SK-N-MC (cell line): ENCODE results near the gene FGF1.

Source experiments
- DNase-seq: peaks from one replicate; pipeline ENCODE4 v3.0.0-alpha.2; 2011; ENCODE audit warnings: low read depth, low spot score
- H3K27ac ChIP-seq: fragments of 200-600 bp; sonication (generic); 2 replicates; pipeline ENCODE4 v1.5.1; 2016; ENCODE audit warnings: mixed run types
- H3K36me3 ChIP-seq: fragments of 200-600 bp; sonication (generic); 2 replicates; pipeline ENCODE4 v1.6.1; 2017; ENCODE audit warnings: antibody characterized with exemption, low read length, mixed read lengths; ENCODE audit not compliant: insufficient read depth
- H3K4me3 ChIP-seq: fragments of 200-600 bp; sonication (generic); 2 replicates; pipeline ENCODE4 v1.5.1; 2016
- H3K9ac ChIP-seq: fragments of 200-600 bp; sonication (generic); 2 replicates; pipeline ENCODE4 v1.8.0; 2017; ENCODE audit warnings: mixed run types, mixed read lengths; ENCODE audit not compliant: insufficient read length
- H3K9me3 ChIP-seq: fragments of 200-600 bp; sonication (generic); 2 replicates; pipeline ENCODE4 v1.6.1; 2017; ENCODE audit warnings: low read depth, mild to moderate bottlenecking, antibody characterized with exemption, low read length, moderate library complexity, mixed read lengths
- EZH2 ChIP-seq: fragments of 200-600 bp; sonication (generic); IDR thresholded peaks from one replicate; pipeline ENCODE4 v1.6.1; 2017; ENCODE audit warnings: antibody characterized with exemption
- FOXP2 ChIP-seq: optimal IDR thresholded peaks from 2 replicates; pipeline ENCODE3; 2011; ENCODE audit warnings: mild to moderate bottlenecking, moderate library complexity; ENCODE audit not compliant: insufficient read depth; ENCODE audit errors: extremely low read length, control extremely low read depth
- POLR2AphosphoS5 ChIP-seq: IDR thresholded peaks from 2 replicates; pipeline ENCODE4 v1.6.1; 2012; ENCODE audit warnings: mild to moderate bottlenecking, low read depth, low read length, borderline replicate concordance

Gene FGF1

DNA sequence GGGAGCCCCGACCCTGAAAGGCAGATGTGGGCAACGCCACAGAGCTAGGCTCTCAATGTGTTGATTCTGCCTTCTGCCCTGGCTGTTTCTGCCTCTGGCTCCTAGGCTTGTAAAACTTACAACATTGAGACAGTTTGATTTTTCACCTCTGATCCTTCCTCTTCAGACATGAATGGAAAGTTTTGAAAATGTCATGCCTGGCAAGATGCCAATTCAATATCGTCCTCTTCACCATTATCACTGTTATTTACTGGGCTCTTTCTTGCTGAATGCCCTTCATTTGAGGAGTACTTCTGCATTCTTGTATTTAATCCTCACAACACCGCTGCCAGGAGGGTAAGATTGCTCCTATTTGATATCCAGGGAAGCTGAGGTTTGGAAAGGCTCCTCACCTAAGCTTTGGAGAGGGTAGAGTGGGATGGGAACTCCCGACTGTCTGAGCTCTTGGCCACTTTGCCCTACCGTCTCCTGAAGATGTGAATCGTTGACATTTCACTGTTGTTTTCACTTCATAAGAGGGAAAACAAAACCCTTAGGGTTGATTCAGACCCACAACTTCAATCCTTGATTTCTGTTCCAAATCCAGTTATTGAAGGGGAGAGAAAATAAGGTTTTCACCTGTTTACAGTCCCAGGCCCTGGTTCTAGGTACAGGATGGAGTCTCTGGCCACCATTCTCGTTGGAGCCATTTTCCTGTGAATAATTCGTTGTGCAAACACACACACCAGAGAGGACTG, 12.7 kb upstream of the FGF1 start:
- Histone ChIP-seq H3K9me3 (no peaks in the 10 kb centered on the region), H3K36me3 (no peaks in the 10 kb centered on the region), H3K4me3 (no peak overlapping the region), H3K27ac (no peak overlapping the region), H3K9ac (no peak overlapping the region)
- TF ChIP-seq POLR2AphosphoS5 = no peak
- no peak for DNase-seq

DNA sequence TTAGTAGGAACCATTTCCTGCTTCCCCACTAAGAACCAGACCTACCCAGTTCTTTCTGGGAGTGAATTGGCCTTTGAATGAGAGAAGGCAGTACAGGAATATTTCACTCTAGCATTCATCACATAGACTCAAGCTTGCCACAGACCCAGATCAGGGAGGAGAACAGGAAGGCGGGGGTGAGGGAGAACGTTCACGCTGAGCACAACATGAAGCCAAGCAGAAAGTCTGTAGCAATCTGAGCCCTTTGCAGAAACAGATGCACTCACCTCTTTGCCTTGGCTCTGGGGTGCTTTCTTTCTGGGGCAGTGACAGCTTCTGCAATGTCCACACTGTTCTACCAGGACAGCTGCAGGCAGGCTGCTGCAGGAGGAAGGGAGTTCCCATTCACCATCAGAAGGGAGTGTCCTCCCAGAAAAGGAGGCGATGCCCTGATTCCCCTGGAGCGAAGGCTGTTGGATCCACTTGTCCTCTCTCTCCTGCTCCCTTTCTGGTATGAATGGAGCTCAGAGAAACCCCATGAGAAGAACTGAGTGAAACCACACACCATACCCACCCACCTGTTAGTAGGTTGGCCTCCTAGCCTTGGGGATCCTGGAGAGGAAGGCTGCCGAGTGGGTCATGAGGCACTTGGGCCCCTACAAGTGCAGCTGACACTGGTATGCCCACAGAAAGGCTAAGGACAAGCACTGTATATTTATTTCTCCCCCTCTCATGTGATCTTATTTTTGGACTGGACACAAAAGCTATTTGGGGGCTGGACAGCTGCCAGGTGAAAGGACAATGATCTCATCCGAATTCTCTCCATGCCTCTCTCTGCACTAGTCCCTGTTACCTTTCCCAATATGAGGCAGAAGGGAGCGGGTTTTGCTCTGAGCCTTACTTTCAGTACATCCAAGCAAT, 11.7 kb upstream of the FGF1 start:
- H3K36me3 ChIP-seq = no peaks in the 10 kb centered on the region
- no peak overlapping the region for H3K27ac ChIP-seq
- TF ChIP-seq FOXP2 = no peak
- no peak for TF ChIP-seq EZH2
- no peak for TF ChIP-seq POLR2AphosphoS5
- no peaks in the 10 kb centered on the region for H3K9me3 ChIP-seq
- DNase-seq = peak; percentile 44
- H3K4me3 ChIP-seq = no peak overlapping the region
- no peak overlapping the region for H3K9ac ChIP-seq

DNA sequence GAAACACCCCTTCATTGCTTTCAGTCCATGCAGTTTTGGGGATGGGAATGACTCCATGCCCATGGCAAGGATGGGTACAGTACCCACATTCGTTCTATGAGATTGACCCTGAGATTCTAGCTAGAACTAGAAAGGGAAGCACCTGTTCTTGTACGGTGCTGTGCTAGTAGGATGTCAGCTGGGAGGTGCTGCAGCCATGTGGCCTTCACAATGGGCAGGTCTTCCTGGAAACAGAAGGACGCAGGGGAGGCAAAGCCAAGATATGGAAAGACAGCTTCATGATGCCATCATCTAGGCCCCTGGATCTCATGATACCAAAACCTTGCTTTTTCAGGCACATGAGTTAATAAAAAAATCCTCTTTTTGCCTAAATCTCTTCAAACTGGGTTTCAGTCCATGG, 10.5 kb upstream of the FGF1 start:
- no peak overlapping the region for H3K4me3 ChIP-seq
- H3K9ac ChIP-seq = no peak overlapping the region
- no peak overlapping the region for H3K27ac ChIP-seq
- no peaks in the 10 kb centered on the region for H3K36me3 ChIP-seq
- no peaks in the 10 kb centered on the region for H3K9me3 ChIP-seq
- DNase-seq = no peak
- TF ChIP-seq POLR2AphosphoS5 (no peak), EZH2 (no peak)

DNA sequence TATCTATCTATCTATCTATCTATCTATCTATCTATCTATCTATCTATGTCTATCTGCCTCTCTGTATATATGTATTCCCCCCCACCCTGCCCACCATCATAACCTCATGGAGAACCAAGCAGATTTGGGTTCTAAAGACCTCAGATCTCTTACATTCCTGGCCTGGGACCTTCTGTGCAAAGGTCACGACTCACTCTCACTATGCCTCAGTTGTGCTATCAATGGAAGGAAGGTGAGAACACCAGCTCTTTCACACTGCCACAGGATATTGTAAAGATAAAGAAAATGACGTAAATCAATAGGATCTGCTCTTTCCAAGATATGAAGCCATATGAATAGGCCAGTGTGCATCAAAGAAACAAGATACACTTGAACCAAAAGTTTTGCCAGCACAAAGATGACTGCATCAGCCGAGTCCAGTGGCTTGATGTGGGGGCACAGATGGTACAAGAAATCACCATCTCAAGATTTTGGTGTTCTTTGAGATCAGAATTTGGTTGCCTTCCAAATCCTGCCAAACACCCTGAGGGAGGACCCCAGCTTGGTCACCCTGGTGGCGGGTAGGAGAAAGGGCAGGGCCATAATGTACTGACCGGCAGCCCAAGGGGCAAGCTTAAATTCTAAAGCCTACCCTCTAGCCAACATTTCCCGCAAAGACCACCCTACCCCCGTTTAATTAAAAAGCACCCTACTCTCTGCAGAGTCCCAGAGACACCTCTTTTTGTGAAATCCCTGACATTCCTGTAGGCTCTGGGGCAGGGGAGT, 8.4 kb upstream of the FGF1 start:
- no peaks in the 10 kb centered on the region for H3K9me3 ChIP-seq
- no peaks in the 10 kb centered on the region for H3K36me3 ChIP-seq
- DNase-seq = no peak
- no peak overlapping the region for H3K27ac ChIP-seq
- TF ChIP-seq POLR2AphosphoS5 = no peak
- TF ChIP-seq EZH2 = no peak
- TF ChIP-seq FOXP2 = no peak
- H3K9ac ChIP-seq = no peak overlapping the region
- H3K4me3 ChIP-seq = no peak overlapping the region

DNA sequence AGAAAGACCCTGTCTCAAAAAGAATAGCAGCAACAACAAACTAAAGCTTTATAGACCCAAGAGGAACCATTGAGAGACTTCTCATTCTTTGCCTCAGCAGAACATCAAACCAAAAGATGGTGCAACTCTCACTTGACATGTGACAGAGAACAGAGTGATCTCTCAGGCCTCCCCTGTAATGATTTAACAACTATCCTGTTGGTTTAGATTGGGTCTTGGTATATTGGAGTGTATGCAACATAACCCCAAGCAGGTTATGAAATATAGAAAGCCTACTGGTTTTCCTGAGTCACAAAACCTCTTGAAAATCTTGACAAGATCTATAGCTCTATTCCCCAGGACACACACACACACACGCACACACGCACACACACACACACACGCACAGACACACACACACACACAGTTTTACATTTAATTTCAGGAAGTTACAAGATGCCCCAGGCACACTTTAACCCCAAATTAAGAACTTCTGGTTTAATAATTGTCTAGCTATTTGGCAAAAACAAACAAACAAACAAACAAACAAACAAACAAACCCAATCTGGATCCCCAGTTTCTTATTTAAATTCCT, 6.5 kb upstream of the FGF1 start:
- DNase-seq = no peak
- TF ChIP-seq FOXP2 (no peak), EZH2 (no peak), POLR2AphosphoS5 (no peak)
- Histone ChIP-seq H3K9me3 (no peaks in the 10 kb centered on the region), H3K36me3 (no peaks in the 10 kb centered on the region), H3K9ac (no peak overlapping the region), H3K27ac (no peak overlapping the region), H3K4me3 (no peak overlapping the region)

DNA sequence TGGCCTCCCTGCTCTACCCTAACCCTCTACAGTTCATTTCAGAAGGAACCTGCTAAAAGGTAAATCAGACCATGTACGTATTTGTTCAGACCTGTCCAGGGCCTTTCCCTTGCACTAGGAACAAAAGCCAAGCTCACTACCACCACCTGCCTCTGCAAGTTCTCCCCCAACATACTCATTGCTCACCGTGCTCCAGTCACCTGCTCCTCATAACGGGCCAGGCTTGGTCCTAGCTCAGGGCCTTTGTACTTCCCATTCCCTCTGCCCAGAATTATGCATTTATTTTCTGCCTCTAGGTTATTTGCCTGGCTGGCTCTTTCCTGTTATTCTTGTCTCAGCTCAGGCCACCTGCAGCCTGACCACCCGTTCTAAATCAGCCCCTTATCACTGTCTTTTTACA, 4.8 kb upstream of the FGF1 start:
- Histone ChIP-seq H3K9ac (no peak overlapping the region), H3K27ac (no peak overlapping the region), H3K36me3 (no peaks in the 10 kb centered on the region), H3K4me3 (no peak overlapping the region), H3K9me3 (no peaks in the 10 kb centered on the region)
- no peak for DNase-seq
- TF ChIP-seq POLR2AphosphoS5 = no peak
- TF ChIP-seq EZH2 = no peak
- TF ChIP-seq FOXP2 = no peak

DNA sequence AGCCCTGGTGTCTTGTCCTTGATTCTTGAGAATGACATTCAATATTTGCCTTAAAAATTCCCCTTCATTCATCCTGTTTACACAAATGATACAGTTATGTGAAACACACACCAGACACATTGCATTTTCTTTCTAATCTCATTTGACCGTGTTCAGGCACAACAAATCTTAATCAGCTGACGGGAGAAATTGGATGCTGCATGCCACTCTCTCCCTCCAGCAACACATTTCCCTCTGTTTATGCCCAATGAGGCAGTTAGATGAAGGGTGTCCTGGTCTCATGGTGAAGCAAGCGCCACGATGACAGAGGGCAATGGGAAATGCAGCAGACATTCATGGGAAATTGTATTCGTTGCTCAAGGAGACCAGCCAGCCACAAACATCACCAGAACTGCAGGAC, 3.2 kb upstream of the FGF1 start:
- Histone ChIP-seq H3K9ac (no peak overlapping the region), H3K27ac (no peak overlapping the region), H3K4me3 (no peak overlapping the region), H3K9me3 (no peaks in the 10 kb centered on the region), H3K36me3 (no peaks in the 10 kb centered on the region)
- TF ChIP-seq FOXP2 (no peak), EZH2 (no peak), POLR2AphosphoS5 (no peak)
- DNase-seq = no peak
